H1 (cell line): ENCODE results near the gene S100A6. TPM values are rescaled to one million over a fixed set of nuclear protein-coding genes. Genes with fewer than 3 reads are reported as not detected.

ENCODE experiments used
- CTCF ChIA-PET: fragments of 300-600 bp; sonication (Branson Sonifier 250); formaldehyde crosslinking; loops from one replicate; lab custom pipeline; 2021; ENCODE audit not compliant: partially characterized antibody; lab: Charles Lee
- POLR2A ChIA-PET: fragments of 300-600 bp; sonication (Branson Sonifier 250); formaldehyde crosslinking; loops from one replicate; lab custom pipeline; 2021; ENCODE audit warnings: inconsistent platforms; ENCODE audit not compliant: partially characterized antibody; lab: Charles Lee
- DNase-seq, 2 experiments: peaks; one replicate each; pipeline versions ENCODE4 v3.0.0 to v3.0.0-alpha.2; 2010 to 2022; ENCODE audit warnings: low spot score in 2 of 2, low read depth in 1 of 2, mixed read lengths in 1 of 2
- FAIRE-seq: peaks from 2 replicates; lab custom pipeline; 2011; peaks lifted over from hg19 to GRCh38; lab: Jason Lieb, UNC
- H2AFZ ChIP-seq: 2 replicates; pipeline ENCODE4 v1.8.1; 2012; ENCODE audit warnings: low read length, inconsistent platforms
- H2AK5ac ChIP-seq: 2 replicates; pipeline ENCODE4 v1.6.1; 2013; ENCODE audit warnings: low read depth, low read length
- H2BK120ac ChIP-seq: replicated peaks from 2 replicates; pipeline ENCODE3; 2013; ENCODE audit warnings: low read depth, low read length, inconsistent platforms
- H2BK12ac ChIP-seq: 2 replicates; pipeline ENCODE4 v1.6.1; 2013; ENCODE audit warnings: low read depth, low read length
- H2BK15ac ChIP-seq: 2 replicates; pipeline ENCODE4 v1.6.1; 2013; ENCODE audit warnings: low read length
- H2BK20ac ChIP-seq: 2 replicates; pipeline ENCODE4 v1.6.1; 2013; ENCODE audit warnings: low read length
- H2BK5ac ChIP-seq: 2 replicates; pipeline ENCODE4 v1.6.1; 2013; ENCODE audit warnings: low read depth, low read length
- H3K14ac ChIP-seq: 2 replicates; pipeline ENCODE4 v1.6.1; 2013; ENCODE audit warnings: inconsistent platforms; ENCODE audit not compliant: insufficient read length
- H3K18ac ChIP-seq: 2 replicates; pipeline ENCODE4 v1.6.1; 2013; ENCODE audit warnings: low read length; ENCODE audit errors: extremely low read depth
- H3K23ac ChIP-seq: 2 replicates; pipeline ENCODE4 v1.6.1; 2013; ENCODE audit warnings: inconsistent platforms; ENCODE audit not compliant: insufficient read length
- H3K23me2 ChIP-seq: 2 replicates; pipeline ENCODE4 v1.6.1; 2013; ENCODE audit warnings: low read depth, low read length
- H3K27ac ChIP-seq: 2 replicates; pipeline ENCODE4 v1.6.1; 2011; ENCODE audit warnings: low read depth, low read length, inconsistent platforms
- H3K27me3 ChIP-seq, 4 experiments: replicated peaks in 1 of 4; 1 replicate in 1 of 4; 2 replicates in 3 of 4; pipeline versions ENCODE4 v1.6.1 to v1.8.1; 2011 to 2013; ENCODE audit warnings: low read length in 3 of 4, mild to moderate bottlenecking in 3 of 4, inconsistent platforms in 2 of 4, mixed read lengths in 2 of 4, moderate library complexity in 1 of 4; ENCODE audit not compliant: control insufficient read depth in 3 of 4, insufficient read depth in 3 of 4; ENCODE audit errors: extremely low read depth in 1 of 4
- H3K36me3 ChIP-seq, 4 experiments: 2 replicates each; pipeline versions ENCODE4 v1.6.1 to v1.8.1; 2011 to 2013; ENCODE audit warnings: mild to moderate bottlenecking in 4 of 4, low read length in 3 of 4, moderate library complexity in 2 of 4, control low read depth in 1 of 4, inconsistent platforms in 1 of 4; ENCODE audit not compliant: insufficient read depth in 4 of 4, control insufficient read depth in 2 of 4
- H3K4ac ChIP-seq: replicated peaks from 2 replicates; pipeline ENCODE3; 2013; ENCODE audit warnings: low read length, low read depth, mixed read lengths, inconsistent platforms; ENCODE audit not compliant: insufficient read length
- H3K4me1 ChIP-seq, 4 experiments: replicated peaks in 1 of 4; 1 replicate in 1 of 4; 2 replicates in 3 of 4; pipeline versions ENCODE4 v1.6.1 to v1.8.1; 2011 to 2013; ENCODE audit warnings: low read length in 3 of 4, inconsistent platforms in 2 of 4, mixed read lengths in 1 of 4; ENCODE audit not compliant: insufficient read depth in 4 of 4, control insufficient read depth in 3 of 4
- H3K4me2 ChIP-seq, 2 experiments: 2 replicates each; pipeline versions ENCODE4 v1.6.1 to v1.8.1; 2011 to 2013; ENCODE audit warnings: low read depth in 2 of 2, low read length in 2 of 2, control low read depth in 1 of 2, inconsistent platforms in 1 of 2, mild to moderate bottlenecking in 1 of 2; ENCODE audit not compliant: insufficient read depth in 1 of 2
- H3K4me3 ChIP-seq, 4 experiments: fragments of 200-600, 300-600 bp in 1 of 4; sonication (generic), shearing (Covaris generic), sonication (Bioruptor Twin) in 1 of 4; 2 replicates each; pipeline versions ENCODE4 v1.5.1 to v1.8.1; 2011 to 2016; ENCODE audit warnings: low read length in 4 of 4, low read depth in 3 of 4, control low read depth in 2 of 4, inconsistent platforms in 2 of 4, mild to moderate bottlenecking in 2 of 4, mixed read lengths in 1 of 4, moderate library complexity in 1 of 4; ENCODE audit not compliant: insufficient read depth in 2 of 4; ENCODE audit errors: extremely low read depth in 1 of 4
- H3K56ac ChIP-seq: replicated peaks from 2 replicates; pipeline ENCODE3; 2013; ENCODE audit warnings: low read depth, mild to moderate bottlenecking, mixed read lengths, low read length, inconsistent platforms; ENCODE audit not compliant: insufficient read length
- H3K79me1 ChIP-seq: 2 replicates; pipeline ENCODE4 v1.6.1; 2013; ENCODE audit warnings: low read depth, low read length, control low read depth
- H3K79me2 ChIP-seq, 2 experiments: 2 replicates each; pipeline versions ENCODE4 v1.6.1 to v1.8.1; 2012 to 2013; ENCODE audit warnings: low read length in 2 of 2, mild to moderate bottlenecking in 2 of 2, inconsistent platforms in 1 of 2; ENCODE audit not compliant: insufficient read depth in 2 of 2, control insufficient read depth in 1 of 2
- H3K9ac ChIP-seq, 4 experiments: replicated peaks in 1 of 4; 1 replicate in 1 of 4; 2 replicates in 3 of 4; pipeline versions ENCODE4 v1.6.1 to v1.8.1; 2011 to 2013; ENCODE audit warnings: low read depth in 3 of 4, low read length in 3 of 4, control low read depth in 2 of 4, mild to moderate bottlenecking in 2 of 4, moderate library complexity in 2 of 4, inconsistent platforms in 1 of 4; ENCODE audit errors: extremely low read depth in 1 of 4
- H3K9me3 ChIP-seq, 2 experiments: 2 replicates each; pipeline versions ENCODE4 v1.6.1 to v1.8.1; 2012 to 2013; ENCODE audit warnings: mild to moderate bottlenecking in 2 of 2, moderate library complexity in 2 of 2, control low read depth in 1 of 2, inconsistent platforms in 1 of 2, low read depth in 1 of 2, low read length in 1 of 2, mixed read lengths in 1 of 2; ENCODE audit not compliant: insufficient read depth in 2 of 2
- H4K20me1 ChIP-seq, 2 experiments: replicated peaks in 1 of 2; 2 replicates each; pipeline versions ENCODE3 to v1.8.1; 2011 to 2013; ENCODE audit warnings: inconsistent platforms in 2 of 2, low read length in 2 of 2, mild to moderate bottlenecking in 1 of 2; ENCODE audit not compliant: insufficient read depth in 2 of 2, control insufficient read depth in 1 of 2
- H4K5ac ChIP-seq: 2 replicates; pipeline ENCODE4 v1.6.1; 2013; ENCODE audit warnings: low read length, low read depth, mixed read lengths, inconsistent platforms; ENCODE audit not compliant: insufficient read length
- H4K8ac ChIP-seq: 2 replicates; pipeline ENCODE4 v1.8.0; 2013; ENCODE audit warnings: mild to moderate bottlenecking, moderate library complexity, low read length, inconsistent platforms; ENCODE audit not compliant: insufficient read depth; ENCODE audit errors: extremely low read depth
- H4K91ac ChIP-seq: replicated peaks from 2 replicates; pipeline ENCODE3; 2013; ENCODE audit warnings: low read length, mixed read lengths, inconsistent platforms; ENCODE audit not compliant: insufficient read length
- SAP30 ChIP-seq: fragments of 300-600 bp; sonication (generic); IDR thresholded peaks from 2 replicates; pipeline ENCODE4 v1.7.1; 2012; ENCODE audit warnings: low read length, moderate library complexity, mild to moderate bottlenecking, inconsistent platforms; ENCODE audit not compliant: insufficient read depth, insufficient replicate concordance
- WGBS, 2 experiments: shearing (Covaris generic) in 1 of 2; methylation state at CpG; one replicate each; pipeline versions ENCODE4 v1.1.6 to v1.1.7; 2013 to 2015; ENCODE audit warnings: low lambda C conversion rate in 2 of 2, mixed read lengths in 2 of 2, inconsistent platforms in 1 of 2, low coverage in 1 of 2, missing lambda C conversion rate in 1 of 2; ENCODE audit not compliant: insufficient replicate concordance in 2 of 2, insufficient coverage in 1 of 2, insufficient read length in 1 of 2; ENCODE audit errors: extremely low coverage in 1 of 2, missing lambda C conversion rate in 1 of 2; 5-methylcytosine and 5-hydroxymethylcytosine counted together
- polyA plus RNA-seq, 7 experiments: library from polyadenylated mRNA; depleted of rRNA in 3 of 7; stranded (reverse) in 5 of 7; unstranded in 2 of 7; fragments of >200 nt in 5 of 7; fragments of 200-250 nt in 2 of 7; gene quantifications; 1 replicate in 5 of 7; 2 replicates in 1 of 7; 4 replicates in 1 of 7; pipeline versions ENCODE4 v1.2.1 to v1.2.3, GENCODE V29; 2011 to 2013; ENCODE audit warnings: missing spikeins in 2 of 7, mixed read lengths in 2 of 7
- total RNA-seq: library from RNA; stranded (reverse); fragmentation: NEBNext Ultra II Directional; extraction: Animal tissue kit (Norgen Biotek cat#: 25700); gene quantifications from 2 replicates; pipeline ENCODE4 v1.2.1, GENCODE V29; 2021

Gene S100A6
- total and polyA plus RNA-seq, 2 of the 8 experiments (the other 6 are each of a cell fraction or from before 2014, with no cell fraction given), result 11.1 to 63.0 TPM

DNA sequence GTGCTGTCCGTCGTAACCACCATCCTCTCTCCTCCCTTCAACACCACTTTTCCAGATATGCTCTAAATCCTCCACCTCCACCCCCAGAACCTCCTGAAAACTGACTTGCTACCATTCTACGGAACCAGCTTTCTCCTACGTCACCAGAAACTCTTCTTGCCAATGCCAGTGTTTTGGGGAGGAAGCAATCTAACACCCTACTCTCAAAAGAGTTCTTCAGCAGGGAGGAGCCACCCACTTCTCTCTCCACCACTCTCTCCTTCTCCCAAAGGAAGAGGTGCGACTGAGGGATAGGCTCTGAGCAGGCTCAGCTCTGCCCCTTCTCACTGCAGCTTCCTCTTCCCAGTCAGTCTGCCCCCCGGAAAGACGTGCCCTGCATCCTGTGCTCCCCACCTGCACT is 35.9 kb upstream of the S100A6 start:
- no peak overlapping the region for H3K23ac ChIP-seq
- H4K20me1 ChIP-seq, result no peaks in the 10 kb centered on the region
- peak overlapping the region; percentile 72; the same call in 1 of the 2 replicates for H2BK20ac ChIP-seq
- no peak overlapping the region for H3K4me2 ChIP-seq
- ChIA-PET POLR2A (interaction anchor here (0.7 to 2.3 kb wide), 7 partner anchors 15 to 63 kb away, joined by 3 to 19 read pairs (median 5); partner anchors contain the start of genes CHTOP, S100A13, S100A16 and S100A6), CTCF (interaction anchor here (0.6 to 7.5 kb wide), 27 partner anchors 10 to 219 kb away, joined by 3 to 224 read pairs (median 6); partner anchors contain the start of genes CHTOP, S100A1, S100A13 and S100A14)
- FAIRE-seq (no peak), DNase-seq (no peak)
- H3K4ac ChIP-seq, result no peak overlapping the region
- no peak overlapping the region for H2BK120ac ChIP-seq
- no peak overlapping the region for H3K14ac ChIP-seq
- H2BK12ac ChIP-seq, result no peak overlapping the region; the same call in 1 of the 2 replicates
- no peak overlapping the region for H3K27ac ChIP-seq
- H3K4me3 ChIP-seq, result no peak overlapping the region
- peaks cover 0 to 10% of the 10 kb centered on the region in 2 experiments; a peak in 1 of 4 replicates for H3K9me3 ChIP-seq
- H3K56ac ChIP-seq, result no peak overlapping the region
- peaks cover 8 to 15% (median 13%) of the 10 kb centered on the region in 4 experiments for H3K4me1 ChIP-seq
- H3K18ac ChIP-seq, result no peak overlapping the region
- H3K79me2 ChIP-seq, result no peaks in the 10 kb centered on the region
- H2BK5ac ChIP-seq, result no peak overlapping the region
- H3K23me2 ChIP-seq, result peaks cover 2% of the 10 kb centered on the region
- no peak overlapping the region for H2AK5ac ChIP-seq
- H3K79me1 ChIP-seq, result no peaks in the 10 kb centered on the region
- no peak overlapping the region for H4K8ac ChIP-seq
- WGBS, 2 experiments, result 85% methylated on average over 7 of the region's 7 CpGs; no CpG with 5 or more reads in 1 of the 2 experiments
- no peak overlapping the region for H3K9ac ChIP-seq
- peak overlapping the region; percentile 36 for H4K91ac ChIP-seq
- no peak overlapping the region for H2AFZ ChIP-seq
- H2BK15ac ChIP-seq, result no peak overlapping the region
- H3K27me3 ChIP-seq, result 0 out of 7 replicates have a peak, but pooled peaks cover 0 to 4% (median 0%) of the 10 kb centered on the region in 4 experiments
- H4K5ac ChIP-seq, result no peak overlapping the region
- H3K36me3 ChIP-seq, result no peaks in the 10 kb centered on the region
- no peak for TF ChIP-seq SAP30
